ENCODE results near the gene PLTP.

Gene PLTP

DNA sequence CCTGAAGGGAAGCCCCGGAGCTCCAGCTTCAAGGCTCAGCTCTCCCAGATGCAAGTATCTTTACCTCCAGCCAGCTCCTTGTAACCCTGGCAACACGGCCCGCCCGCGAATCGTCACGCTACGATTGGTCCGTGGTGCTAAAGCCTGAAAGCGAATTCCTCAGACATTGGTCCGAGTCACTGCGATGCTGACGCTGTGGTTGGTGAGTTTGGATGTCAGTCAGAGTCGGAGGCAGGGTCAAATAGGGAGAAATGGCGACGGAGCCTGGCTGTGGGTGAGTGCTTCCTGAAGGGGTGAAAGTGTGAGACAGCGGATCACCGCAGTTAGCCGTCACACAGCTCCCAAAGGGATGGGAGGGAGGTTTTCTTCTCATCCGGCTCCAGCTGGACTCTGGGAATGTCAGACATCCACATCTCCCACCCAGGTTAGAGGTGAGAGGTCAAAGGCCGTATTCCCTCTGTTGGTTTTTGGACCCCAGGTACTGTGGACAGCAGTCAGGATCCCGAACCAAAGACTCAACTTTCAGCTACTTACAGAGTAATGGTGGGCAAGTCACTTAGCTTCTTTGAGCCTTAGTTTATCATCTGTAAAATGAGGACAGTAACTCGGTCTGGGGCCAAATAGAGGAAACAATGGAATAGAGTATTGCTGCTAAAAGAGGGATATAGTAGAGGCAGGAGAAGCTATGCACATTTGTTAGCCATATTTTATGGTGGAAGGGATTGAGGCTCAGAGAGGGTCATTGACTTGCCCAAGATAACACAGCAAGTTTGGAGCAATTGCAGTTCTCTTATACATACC lies 30.8 kb downstream of the PLTP start, which contains the start of gene ZSWIM1:
Gene ZSWIM1 (plus strand): TSS at position 240 of the 801 bp plus-strand sequence. CDS start 1,366 bp downstream, outside the sequence.
- Histone ChIP-seq H3K4me3 (ENCODE audit: low read depth, low read length) (peak within 1 kb of the TSS; percentile 53), H3K36me3 (ENCODE audit: control insufficient read depth in 2 of 2, insufficient read depth in 1 of 2, low read length in 2 of 2) (peaks cover 0 to 50% of the 10 kb centered on the region in 2 experiments; a peak in 2 of 3 replicates), H3K9me3 (ENCODE audit: control insufficient read depth, insufficient read depth, low read depth, low read length) (no peaks in the 10 kb centered on the region), H3K4me1 (ENCODE audit: control insufficient read depth, insufficient read depth, low read length) (no peaks in the 10 kb centered on the region), H3K27ac (ENCODE audit: extremely low read depth, low read depth, low read length) (peak within 1 kb of the TSS; percentile 62)
- ChIA-PET CTCF (interaction anchor here (0.6 to 3.0 kb wide), 7 partner anchors 9 to 432 kb away, joined by 3 to 16 read pairs (median 3); partner anchors contain the start of genes ACOT8 and ZSWIM3), POLR2A (interaction anchor here (0.5 to 3.2 kb wide), 21 partner anchors 9 to 483 kb away, joined by 3 to 26 read pairs (median 3); partner anchors contain the start of genes ACOT8, CTSA, DNTTIP1 and NEURL2)
- TF ChIP-seq MZF1 (tag by site-specific recombination; IDR thresholded peaks at IDR 0.05; ENCODE audit: borderline replicate concordance): no peak
- TF ChIP-seq, protein P1, sequence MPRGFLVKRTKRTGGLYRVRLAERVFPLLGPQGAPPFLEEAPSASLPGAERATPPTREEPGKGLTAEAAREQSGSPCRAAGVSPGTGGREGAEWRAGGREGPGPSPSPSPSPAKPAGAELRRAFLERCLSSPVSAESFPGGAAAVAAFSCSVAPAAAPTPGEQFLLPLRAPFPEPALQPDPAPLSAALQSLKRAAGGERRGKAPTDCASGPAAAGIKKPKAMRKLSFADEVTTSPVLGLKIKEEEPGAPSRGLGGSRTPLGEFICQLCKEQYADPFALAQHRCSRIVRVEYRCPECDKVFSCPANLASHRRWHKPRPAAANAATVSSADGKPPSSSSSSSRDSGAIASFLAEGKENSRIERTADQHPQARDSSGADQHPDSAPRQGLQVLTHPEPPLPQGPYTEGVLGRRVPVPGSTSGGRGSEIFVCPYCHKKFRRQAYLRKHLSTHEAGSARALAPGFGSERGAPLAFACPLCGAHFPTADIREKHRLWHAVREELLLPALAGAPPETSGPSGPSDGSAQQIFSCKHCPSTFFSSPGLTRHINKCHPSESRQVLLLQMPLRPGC (tag by site-specific recombination; IDR thresholded peaks at IDR 0.05): 0 out of 2 replicates have a peak, but pooled peaks have one; percentile 22
- no peak; the same call in 1 of the 2 replicates for TF ChIP-seq ZNF629 (tag by site-specific recombination; IDR thresholded peaks at IDR 0.05)
- TF ChIP-seq IKZF3 (tag by site-specific recombination; IDR thresholded peaks at IDR 0.05): 0 out of 2 replicates have a peak, but pooled peaks have one; percentile 25
- TF ChIP-seq, protein P2, sequence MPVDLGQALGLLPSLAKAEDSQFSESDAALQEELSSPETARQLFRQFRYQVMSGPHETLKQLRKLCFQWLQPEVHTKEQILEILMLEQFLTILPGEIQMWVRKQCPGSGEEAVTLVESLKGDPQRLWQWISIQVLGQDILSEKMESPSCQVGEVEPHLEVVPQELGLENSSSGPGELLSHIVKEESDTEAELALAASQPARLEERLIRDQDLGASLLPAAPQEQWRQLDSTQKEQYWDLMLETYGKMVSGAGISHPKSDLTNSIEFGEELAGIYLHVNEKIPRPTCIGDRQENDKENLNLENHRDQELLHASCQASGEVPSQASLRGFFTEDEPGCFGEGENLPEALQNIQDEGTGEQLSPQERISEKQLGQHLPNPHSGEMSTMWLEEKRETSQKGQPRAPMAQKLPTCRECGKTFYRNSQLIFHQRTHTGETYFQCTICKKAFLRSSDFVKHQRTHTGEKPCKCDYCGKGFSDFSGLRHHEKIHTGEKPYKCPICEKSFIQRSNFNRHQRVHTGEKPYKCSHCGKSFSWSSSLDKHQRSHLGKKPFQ (tag by site-specific recombination; IDR thresholded peaks at IDR 0.05): peak; percentile 20; the same call in 1 of the 2 replicates
- TF ChIP-seq KLF10 (tag by site-specific recombination; IDR thresholded peaks at IDR 0.05): 0 out of 2 replicates have a peak, but pooled peaks have one; percentile 21
- TF ChIP-seq ZNF501 (tag by site-specific recombination; IDR thresholded peaks at IDR 0.05): no peak
- TF ChIP-seq, protein P3, sequence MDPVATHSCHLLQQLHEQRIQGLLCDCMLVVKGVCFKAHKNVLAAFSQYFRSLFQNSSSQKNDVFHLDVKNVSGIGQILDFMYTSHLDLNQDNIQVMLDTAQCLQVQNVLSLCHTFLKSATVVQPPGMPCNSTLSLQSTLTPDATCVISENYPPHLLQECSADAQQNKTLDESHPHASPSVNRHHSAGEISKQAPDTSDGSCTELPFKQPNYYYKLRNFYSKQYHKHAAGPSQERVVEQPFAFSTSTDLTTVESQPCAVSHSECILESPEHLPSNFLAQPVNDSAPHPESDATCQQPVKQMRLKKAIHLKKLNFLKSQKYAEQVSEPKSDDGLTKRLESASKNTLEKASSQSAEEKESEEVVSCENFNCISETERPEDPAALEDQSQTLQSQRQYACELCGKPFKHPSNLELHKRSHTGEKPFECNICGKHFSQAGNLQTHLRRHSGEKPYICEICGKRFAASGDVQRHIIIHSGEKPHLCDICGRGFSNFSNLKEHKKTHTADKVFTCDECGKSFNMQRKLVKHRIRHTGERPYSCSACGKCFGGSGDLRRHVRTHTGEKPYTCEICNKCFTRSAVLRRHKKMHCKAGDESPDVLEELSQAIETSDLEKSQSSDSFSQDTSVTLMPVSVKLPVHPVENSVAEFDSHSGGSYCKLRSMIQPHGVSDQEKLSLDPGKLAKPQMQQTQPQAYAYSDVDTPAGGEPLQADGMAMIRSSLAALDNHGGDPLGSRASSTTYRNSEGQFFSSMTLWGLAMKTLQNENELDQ (tag by site-specific recombination; IDR thresholded peaks at IDR 0.05; ENCODE audit: low read depth): no peak
- TF ChIP-seq, protein P4, sequence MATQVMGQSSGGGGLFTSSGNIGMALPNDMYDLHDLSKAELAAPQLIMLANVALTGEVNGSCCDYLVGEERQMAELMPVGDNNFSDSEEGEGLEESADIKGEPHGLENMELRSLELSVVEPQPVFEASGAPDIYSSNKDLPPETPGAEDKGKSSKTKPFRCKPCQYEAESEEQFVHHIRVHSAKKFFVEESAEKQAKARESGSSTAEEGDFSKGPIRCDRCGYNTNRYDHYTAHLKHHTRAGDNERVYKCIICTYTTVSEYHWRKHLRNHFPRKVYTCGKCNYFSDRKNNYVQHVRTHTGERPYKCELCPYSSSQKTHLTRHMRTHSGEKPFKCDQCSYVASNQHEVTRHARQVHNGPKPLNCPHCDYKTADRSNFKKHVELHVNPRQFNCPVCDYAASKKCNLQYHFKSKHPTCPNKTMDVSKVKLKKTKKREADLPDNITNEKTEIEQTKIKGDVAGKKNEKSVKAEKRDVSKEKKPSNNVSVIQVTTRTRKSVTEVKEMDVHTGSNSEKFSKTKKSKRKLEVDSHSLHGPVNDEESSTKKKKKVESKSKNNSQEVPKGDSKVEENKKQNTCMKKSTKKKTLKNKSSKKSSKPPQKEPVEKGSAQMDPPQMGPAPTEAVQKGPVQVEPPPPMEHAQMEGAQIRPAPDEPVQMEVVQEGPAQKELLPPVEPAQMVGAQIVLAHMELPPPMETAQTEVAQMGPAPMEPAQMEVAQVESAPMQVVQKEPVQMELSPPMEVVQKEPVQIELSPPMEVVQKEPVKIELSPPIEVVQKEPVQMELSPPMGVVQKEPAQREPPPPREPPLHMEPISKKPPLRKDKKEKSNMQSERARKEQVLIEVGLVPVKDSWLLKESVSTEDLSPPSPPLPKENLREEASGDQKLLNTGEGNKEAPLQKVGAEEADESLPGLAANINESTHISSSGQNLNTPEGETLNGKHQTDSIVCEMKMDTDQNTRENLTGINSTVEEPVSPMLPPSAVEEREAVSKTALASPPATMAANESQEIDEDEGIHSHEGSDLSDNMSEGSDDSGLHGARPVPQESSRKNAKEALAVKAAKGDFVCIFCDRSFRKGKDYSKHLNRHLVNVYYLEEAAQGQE (tag by site-specific recombination; IDR thresholded peaks at IDR 0.05): peak; percentile 91
- TF ChIP-seq ZNF561 (tag by site-specific recombination; IDR thresholded peaks at IDR 0.05; ENCODE audit: borderline replicate concordance): peak; percentile 65; the same call in 1 of the 2 replicates
- TF ChIP-seq ZEB2 (tag by site-specific recombination; IDR thresholded peaks at IDR 0.05): no peak
- TF ChIP-seq SCRT2 (tag by site-specific recombination; IDR thresholded peaks at IDR 0.05): no peak
- peak; percentile 46; the same call in 1 of the 2 replicates for TF ChIP-seq ZBTB17 (tag by site-specific recombination; IDR thresholded peaks at IDR 0.05)
- peak; percentile 67; the same call in 1 of the 2 replicates for TF ChIP-seq ZXDB (tag by site-specific recombination; IDR thresholded peaks at IDR 0.05)
- TF ChIP-seq GLIS2 (tag by site-specific recombination; IDR thresholded peaks at IDR 0.05): no peak
- no peak for TF ChIP-seq BCL11A (tag by site-specific recombination; IDR thresholded peaks at IDR 0.05; ENCODE audit: low read depth)
- TF ChIP-seq SP3 (tag by site-specific recombination; IDR thresholded peaks at IDR 0.05): peak; percentile 60
- TF ChIP-seq SP2 (tag by site-specific recombination; IDR thresholded peaks at IDR 0.05): peak; percentile 98
- TF ChIP-seq ZNF391 (tag by site-specific recombination; IDR thresholded peaks at IDR 0.05; ENCODE audit: borderline replicate concordance, low read depth): peak; percentile 36; the same call in 1 of the 2 replicates
- no peak for TF ChIP-seq TCF7L2 (IDR thresholded peaks at IDR 0.05; ENCODE audit: borderline replicate concordance, low read depth, low read length)
- TF ChIP-seq, protein P5, sequence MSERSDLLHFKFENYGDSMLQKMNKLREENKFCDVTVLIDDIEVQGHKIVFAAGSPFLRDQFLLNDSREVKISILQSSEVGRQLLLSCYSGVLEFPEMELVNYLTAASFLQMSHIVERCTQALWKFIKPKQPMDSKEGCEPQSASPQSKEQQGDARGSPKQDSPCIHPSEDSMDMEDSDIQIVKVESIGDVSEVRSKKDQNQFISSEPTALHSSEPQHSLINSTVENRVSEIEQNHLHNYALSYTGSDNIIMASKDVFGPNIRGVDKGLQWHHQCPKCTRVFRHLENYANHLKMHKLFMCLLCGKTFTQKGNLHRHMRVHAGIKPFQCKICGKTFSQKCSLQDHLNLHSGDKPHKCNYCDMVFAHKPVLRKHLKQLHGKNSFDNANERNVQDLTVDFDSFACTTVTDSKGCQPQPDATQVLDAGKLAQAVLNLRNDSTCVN (tag by site-specific recombination; optimal IDR thresholded peaks at IDR 0.05): no peak
- TF ChIP-seq KLF16 (tag by site-specific recombination; IDR thresholded peaks at IDR 0.05): peak; percentile 69
- no peak for TF ChIP-seq ZNF791 (tag by site-specific recombination; IDR thresholded peaks at IDR 0.05)
- TF ChIP-seq YY2 (tag by site-specific recombination; IDR thresholded peaks at IDR 0.05): 0 out of 2 replicates have a peak, but pooled peaks have one; percentile 56
- TF ChIP-seq ZNF335 (tag by site-specific recombination; conservative IDR thresholded peaks at IDR 0.05): peak; percentile 74
